GM19240 (cell line): ENCODE data around the gene HSP90B1.
A peak's percentile ranks its signal among the peaks of the same experiment; 100 is the strongest.

Experiments
- DNase-seq: peaks from one replicate; pipeline ENCODE4 v3.0.0; 2011; ENCODE audit warnings: low spot score; ENCODE audit not compliant: insufficient read length

HSP90B1 gene

GRCh38 chr12:103929046-103929783 is 995 bp upstream of the HSP90B1 start:
- peak; percentile 29 for DNase-seq

- no peak for DNase-seq
These were observed 501 bp upstream of the HSP90B1 start for GRCh38 chr12:103929784-103930033.

- no peak for DNase-seq
These were observed 851 bp downstream of the HSP90B1 start for GRCh38 chr12:103930787-103931735.

- no peak for DNase-seq
These were observed 3.0 kb downstream of the HSP90B1 start for GRCh38 chr12:103933237-103933636.

GRCh38 chr12:103936679-103937078 is 6.5 kb downstream of the HSP90B1 start:
- DNase-seq: no peak

GRCh38 chr12:103944964-103945363 is 14.8 kb downstream of the HSP90B1 start:
- DNase-seq: no peak

GRCh38 chr12:103947871-103948555 is 17.8 kb downstream of the HSP90B1 start:
- no peak for DNase-seq

- no peak for DNase-seq
These were observed 18.7 kb downstream of the HSP90B1 start for GRCh38 chr12:103948746-103949406.

GRCh38 chr12:103952497-103952896 is 22.3 kb downstream of the HSP90B1 start:
- DNase-seq: no peak

- DNase-seq: no peak
These were observed 25.8 kb downstream of the HSP90B1 start for GRCh38 chr12:103955811-103956508.

GRCh38 chr12:103956509-103957027 is 26.4 kb downstream of the HSP90B1 start:
- DNase-seq: no peak

- no peak for DNase-seq
These were observed 27.7 kb downstream of the HSP90B1 start for GRCh38 chr12:103957865-103958388.

- no peak for DNase-seq
These were observed 28.4 kb downstream of the HSP90B1 start for GRCh38 chr12:103958621-103959020.

GRCh38 chr12:103960616-103961227 is 30.5 kb downstream of the HSP90B1 start:
- DNase-seq: no peak

- DNase-seq: no peak
These were observed 32.3 kb downstream of the HSP90B1 start for GRCh38 chr12:103962493-103962892.

GRCh38 chr12:103964805-103965204 is 34.6 kb downstream of the HSP90B1 start:
- DNase-seq: no peak

GRCh38 chr12:103965255-103965589 is 35.0 kb downstream of the HSP90B1 start:
- no peak for DNase-seq

GRCh38 chr12:103965590-103966504 is 35.6 kb downstream of the HSP90B1 start, which contains the start of gene TDG:
TDG (plus strand) TSS chr12:103965872; CDS start chr12:103966038, 166 bp downstream.
- DNase-seq: peak; percentile 71

GRCh38 chr12:103966736-103967135 is 36.5 kb downstream of the HSP90B1 start:
- DNase-seq: no peak
